ENCODE results near the gene LSM10.

Gene LSM10

GRCh38 chr1:36369061-36369861 is 28.4 kb downstream of the LSM10 start:
- Histone ChIP-seq H3K4me3 (ENCODE audit: low read length) (no peak overlapping the region), H3K27ac (ENCODE audit: low read length) (no peak overlapping the region), H4K20me1 (ENCODE audit: insufficient read depth, low read length) (peaks cover 4% of the 10 kb centered on the region; the same call in 1 of the 2 replicates), H3K36me3 (replicated peaks; ENCODE audit: low read depth, low read length) (no peaks in the 10 kb centered on the region), H3K79me2 (ENCODE audit: low read length) (no peaks in the 10 kb centered on the region; the same call in 1 of the 2 replicates), H2AFZ (ENCODE audit: low read depth, low read length) (no peak overlapping the region), H3K27me3 (ENCODE audit: low read depth, low read length) (no peaks in the 10 kb centered on the region), H3K4me2 (ENCODE audit: low read length) (no peak overlapping the region), H3K9me3 (ENCODE audit: insufficient read depth, low read length) (no peaks in the 10 kb centered on the region), H3K9ac (ENCODE audit: low read length) (no peak overlapping the region), H3K4me1 (ENCODE audit: low read length) (peaks cover 22% of the 10 kb centered on the region)
- peak; percentile 68 for TF ChIP-seq CTCF (IDR thresholded peaks at IDR 0.05; ENCODE audit: low read depth, low read length)
- TF ChIP-seq EZH2phosphoT487 (IDR thresholded peaks at IDR 0.05; ENCODE audit: low read depth), result no peak

GRCh38 chr1:36367798-36368197 is 29.9 kb downstream of the LSM10 start:
- Histone ChIP-seq H2AFZ (ENCODE audit: low read depth, low read length) (no peak overlapping the region), H3K9me3 (ENCODE audit: insufficient read depth, low read length) (no peaks in the 10 kb centered on the region), H4K20me1 (ENCODE audit: insufficient read depth, low read length) (peaks cover 4% of the 10 kb centered on the region; the same call in 1 of the 2 replicates), H3K36me3 (replicated peaks; ENCODE audit: low read depth, low read length) (no peaks in the 10 kb centered on the region), H3K9ac (ENCODE audit: low read length) (no peak overlapping the region), H3K4me3 (ENCODE audit: low read length) (no peak overlapping the region), H3K4me2 (ENCODE audit: low read length) (no peak overlapping the region), H3K27ac (ENCODE audit: low read length) (no peak overlapping the region), H3K79me2 (ENCODE audit: low read length) (no peaks in the 10 kb centered on the region), H3K4me1 (ENCODE audit: low read length) (peaks cover 11% of the 10 kb centered on the region), H3K27me3 (ENCODE audit: low read depth, low read length) (no peaks in the 10 kb centered on the region)
- TF ChIP-seq EZH2phosphoT487 (IDR thresholded peaks at IDR 0.05; ENCODE audit: low read depth) (no peak), CTCF (IDR thresholded peaks at IDR 0.05; ENCODE audit: low read depth, low read length) (no peak)

GRCh38 chr1:36367066-36367465 is 30.6 kb downstream of the LSM10 start:
- Histone ChIP-seq H3K36me3 (replicated peaks; ENCODE audit: low read depth, low read length) (no peaks in the 10 kb centered on the region), H4K20me1 (ENCODE audit: insufficient read depth, low read length) (peaks cover 4% of the 10 kb centered on the region; the same call in 1 of the 2 replicates), H3K4me1 (ENCODE audit: low read length) (peaks cover 11% of the 10 kb centered on the region), H3K4me3 (ENCODE audit: low read length) (no peak overlapping the region), H2AFZ (ENCODE audit: low read depth, low read length) (no peak overlapping the region), H3K27me3 (ENCODE audit: low read depth, low read length) (no peaks in the 10 kb centered on the region), H3K27ac (ENCODE audit: low read length) (no peak overlapping the region), H3K9ac (ENCODE audit: low read length) (no peak overlapping the region), H3K4me2 (ENCODE audit: low read length) (no peak overlapping the region), H3K79me2 (ENCODE audit: low read length) (no peaks in the 10 kb centered on the region), H3K9me3 (ENCODE audit: insufficient read depth, low read length) (no peaks in the 10 kb centered on the region)
- TF ChIP-seq EZH2phosphoT487 (IDR thresholded peaks at IDR 0.05; ENCODE audit: low read depth) (no peak), CTCF (IDR thresholded peaks at IDR 0.05; ENCODE audit: low read depth, low read length) (no peak)

- H3K79me2 ChIP-seq (ENCODE audit: low read length), result no peaks in the 10 kb centered on the region
- no peak overlapping the region for H3K4me2 ChIP-seq (ENCODE audit: low read length)
- no peak overlapping the region for H3K4me3 ChIP-seq (ENCODE audit: low read length)
- no peak overlapping the region for H3K27ac ChIP-seq (ENCODE audit: low read length)
- H3K4me1 ChIP-seq (ENCODE audit: low read length), result peaks cover 11% of the 10 kb centered on the region
- H2AFZ ChIP-seq (ENCODE audit: low read depth, low read length), result no peak overlapping the region
- no peaks in the 10 kb centered on the region for H3K36me3 ChIP-seq (replicated peaks; ENCODE audit: low read depth, low read length)
- no peak overlapping the region for H3K9ac ChIP-seq (ENCODE audit: low read length)
- H4K20me1 ChIP-seq (ENCODE audit: insufficient read depth, low read length), result peaks cover 4% of the 10 kb centered on the region; the same call in 1 of the 2 replicates
- H3K9me3 ChIP-seq (ENCODE audit: insufficient read depth, low read length), result no peaks in the 10 kb centered on the region
- TF ChIP-seq EZH2phosphoT487 (IDR thresholded peaks at IDR 0.05; ENCODE audit: low read depth) (no peak), CTCF (IDR thresholded peaks at IDR 0.05; ENCODE audit: low read depth, low read length) (no peak)
- no peaks in the 10 kb centered on the region for H3K27me3 ChIP-seq (ENCODE audit: low read depth, low read length)
Measured at GRCh38 chr1:36366091-36366661, 31.5 kb downstream of the LSM10 start.
